ENCODE measurements around the gene TM4SF1.

TM4SF1 gene

DNA sequence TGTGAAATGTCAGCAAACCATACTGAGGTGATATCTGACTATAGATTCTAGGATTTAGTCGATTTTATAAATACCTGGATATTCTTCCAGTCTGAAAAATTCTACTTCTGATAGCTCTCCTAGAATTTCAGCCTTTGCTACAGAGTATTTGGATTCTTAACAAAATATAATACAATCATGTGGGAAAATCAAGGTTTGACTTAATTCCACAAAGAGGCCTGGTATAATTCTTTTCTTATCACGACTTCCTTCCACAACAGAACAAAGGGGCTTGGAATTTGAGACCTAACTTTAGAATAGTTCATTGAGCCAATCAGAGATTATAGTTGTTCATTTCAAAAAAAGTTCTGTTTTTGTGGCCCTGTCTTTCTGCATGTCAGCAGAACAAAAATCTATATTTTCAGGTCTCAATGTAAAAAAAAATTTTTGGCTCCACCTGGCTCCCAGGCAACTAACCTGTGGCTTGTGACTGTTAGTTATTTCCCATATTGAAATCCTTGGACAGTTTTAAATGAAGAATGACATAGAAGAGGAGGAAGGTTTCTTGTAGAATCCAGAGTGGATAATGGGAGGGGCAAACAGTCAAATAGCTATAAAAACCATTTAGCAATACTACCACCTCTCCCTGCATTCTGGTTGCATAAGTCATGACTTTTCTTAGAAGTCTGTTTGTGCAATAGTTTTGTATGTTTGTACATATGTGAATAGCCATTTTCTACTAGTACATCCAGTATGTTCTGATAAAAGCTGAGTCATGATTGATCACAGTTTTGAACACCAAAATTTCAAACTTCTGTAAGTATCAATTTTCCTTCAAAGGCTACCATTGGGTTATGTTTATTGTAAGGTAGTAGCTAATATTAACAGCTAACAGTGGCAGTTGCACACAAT, 4.0 kb downstream of the TM4SF1 start:
- no peak for DNase-seq

DNA sequence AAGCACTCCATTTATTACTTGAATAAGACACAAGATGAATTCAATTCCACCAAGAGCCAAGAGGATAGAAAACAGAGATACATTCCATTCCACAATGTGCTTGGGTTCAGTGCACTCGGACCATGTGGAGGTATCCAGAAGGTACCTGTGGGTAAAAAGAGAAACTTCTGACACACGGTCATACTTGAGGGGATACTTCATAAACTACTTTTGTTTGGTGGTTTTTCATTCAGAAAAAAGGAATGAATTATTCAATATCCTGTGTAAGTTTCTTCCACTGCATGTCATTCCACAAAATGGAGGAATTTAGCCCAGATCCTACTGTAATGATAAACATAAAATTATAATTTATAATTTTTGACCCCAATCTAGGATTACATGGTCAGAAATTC, 5.7 kb downstream of the TM4SF1 start:
- no peak for DNase-seq

DNA sequence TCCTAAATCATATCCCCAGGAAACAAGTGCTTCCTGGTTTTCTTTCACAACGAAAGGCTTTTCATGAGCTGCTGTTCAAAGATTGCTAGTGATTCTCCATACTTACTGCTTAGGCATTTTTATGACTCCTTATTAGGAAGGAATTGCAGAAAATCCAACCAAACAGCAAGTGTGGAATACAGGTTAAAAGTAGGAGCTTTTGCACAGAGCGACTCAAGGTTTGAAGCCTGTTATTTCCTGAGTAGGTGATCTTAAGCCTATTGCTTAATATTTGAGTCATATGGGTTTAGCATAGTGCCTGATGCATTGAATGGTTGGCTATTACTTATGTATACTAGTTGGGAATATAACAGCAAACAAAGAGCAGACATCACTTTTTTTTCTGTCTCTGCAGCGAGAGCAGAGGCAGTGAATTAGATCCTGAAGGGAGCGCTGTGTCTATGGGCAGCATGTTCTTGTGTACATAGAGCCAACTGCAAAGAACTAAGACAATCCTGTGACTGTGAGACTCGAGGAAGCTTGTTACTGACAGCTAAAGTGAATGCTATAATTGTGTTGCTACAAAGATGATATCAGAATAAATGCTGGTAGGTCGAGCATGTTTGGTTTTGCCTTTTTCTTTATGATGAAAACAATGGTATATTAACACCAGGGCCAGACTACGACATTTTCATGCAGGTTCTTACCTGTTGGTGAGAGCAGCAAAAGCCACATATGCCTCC, 6.3 kb downstream of the TM4SF1 start:
- no peak for DNase-seq

DNA sequence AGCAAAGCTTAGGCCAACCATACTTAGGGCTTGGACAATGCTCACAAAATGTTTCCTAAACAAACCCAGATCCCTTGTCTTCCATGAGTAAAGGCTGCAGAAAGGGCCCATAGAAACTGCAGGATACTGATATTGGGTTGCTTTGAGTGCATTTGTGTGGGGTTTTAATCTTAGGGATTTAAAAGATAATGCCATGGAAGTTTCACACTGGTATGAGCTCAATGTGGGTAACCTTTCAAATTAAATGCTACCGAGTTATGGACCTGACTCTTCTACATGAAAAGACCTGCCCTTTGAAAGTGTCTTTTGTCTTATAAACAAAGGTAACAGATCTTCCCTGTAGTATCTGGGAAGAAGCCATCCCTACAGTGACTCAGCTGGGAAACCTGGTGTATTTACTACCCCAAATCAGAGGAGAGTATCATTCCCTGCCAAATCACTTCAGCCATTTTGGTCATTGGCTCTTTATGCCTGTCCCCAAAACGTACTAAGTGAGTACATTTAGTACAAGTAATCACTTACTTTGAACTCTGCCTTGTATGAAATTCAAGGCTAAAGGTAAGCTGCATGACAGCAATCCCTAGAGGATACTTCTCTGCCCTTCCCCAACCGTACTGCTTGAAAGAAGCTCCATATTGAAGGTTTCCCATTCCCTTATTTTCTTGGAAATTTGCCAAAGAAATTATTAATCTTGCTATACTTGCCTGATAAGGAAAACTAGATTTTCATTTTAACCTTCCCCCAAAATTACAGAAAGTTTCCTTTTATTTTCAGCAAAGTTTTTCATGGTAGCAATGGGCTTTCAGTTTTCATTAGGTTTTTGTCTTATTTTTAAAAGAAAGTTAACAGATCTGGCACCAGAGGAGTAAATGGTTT, 7.2 kb downstream of the TM4SF1 start:
- no peak for DNase-seq

DNA sequence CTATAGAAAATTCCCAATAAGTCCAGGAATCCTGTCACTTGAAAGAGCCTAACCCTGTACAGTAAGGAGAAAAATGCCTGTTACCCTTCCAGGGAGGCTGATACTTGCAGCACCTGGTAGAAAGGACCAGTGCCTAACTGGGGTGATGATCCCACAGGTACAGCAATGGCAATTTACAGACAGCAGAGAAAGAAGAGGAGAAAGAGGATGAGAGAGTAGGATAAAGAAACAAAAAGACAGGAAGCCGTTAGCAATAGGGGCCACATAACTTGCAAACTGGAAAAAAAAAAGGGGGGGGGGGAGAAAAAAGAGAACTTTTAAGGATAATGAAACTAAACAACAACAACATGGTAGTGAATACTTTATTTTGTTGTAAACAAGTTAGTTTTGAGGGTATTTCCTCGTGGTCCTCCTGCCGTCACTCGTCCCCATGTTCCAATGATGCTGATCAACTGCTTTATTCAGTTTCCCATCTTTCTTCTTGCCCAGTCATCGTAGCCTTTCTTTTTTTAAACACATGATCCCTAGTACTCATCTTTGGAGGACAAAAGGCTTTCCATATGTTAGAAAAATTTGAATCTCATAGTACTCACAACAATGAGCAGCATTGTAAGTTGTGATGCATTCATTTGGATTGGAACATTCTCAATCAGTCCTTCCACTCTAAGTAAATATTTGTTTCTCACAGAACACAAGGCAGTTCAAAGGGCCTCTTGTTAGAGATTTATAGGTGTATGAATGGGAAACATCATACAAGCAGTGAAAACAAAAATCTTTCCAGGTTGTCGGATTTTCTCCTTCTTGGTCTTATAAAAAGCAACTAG, 8.6 kb downstream of the TM4SF1 start:
- no peak for DNase-seq

DNA sequence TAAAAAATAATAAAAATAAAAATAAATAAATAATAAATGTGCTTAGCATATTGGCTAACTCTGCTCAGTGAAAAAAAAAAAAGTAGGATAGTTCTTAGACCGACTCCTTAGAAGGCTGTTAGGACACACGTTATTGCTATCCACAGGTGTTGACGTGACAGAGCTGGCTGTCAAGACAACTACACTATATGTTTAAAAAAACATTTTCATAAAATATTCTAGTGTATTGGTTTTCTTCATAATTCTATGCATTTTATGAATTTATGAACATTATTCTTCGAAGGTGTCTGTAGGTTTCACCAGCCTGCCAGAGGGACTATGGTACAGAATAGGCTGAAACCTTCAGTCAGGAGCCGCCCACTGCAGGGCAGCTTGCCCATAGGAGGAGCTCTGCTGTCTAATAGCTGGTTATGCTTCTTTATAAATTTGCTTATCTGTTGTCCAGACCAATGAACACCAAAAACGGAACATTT, 9.2 kb downstream of the TM4SF1 start:
- DNase-seq = no peak

DNA sequence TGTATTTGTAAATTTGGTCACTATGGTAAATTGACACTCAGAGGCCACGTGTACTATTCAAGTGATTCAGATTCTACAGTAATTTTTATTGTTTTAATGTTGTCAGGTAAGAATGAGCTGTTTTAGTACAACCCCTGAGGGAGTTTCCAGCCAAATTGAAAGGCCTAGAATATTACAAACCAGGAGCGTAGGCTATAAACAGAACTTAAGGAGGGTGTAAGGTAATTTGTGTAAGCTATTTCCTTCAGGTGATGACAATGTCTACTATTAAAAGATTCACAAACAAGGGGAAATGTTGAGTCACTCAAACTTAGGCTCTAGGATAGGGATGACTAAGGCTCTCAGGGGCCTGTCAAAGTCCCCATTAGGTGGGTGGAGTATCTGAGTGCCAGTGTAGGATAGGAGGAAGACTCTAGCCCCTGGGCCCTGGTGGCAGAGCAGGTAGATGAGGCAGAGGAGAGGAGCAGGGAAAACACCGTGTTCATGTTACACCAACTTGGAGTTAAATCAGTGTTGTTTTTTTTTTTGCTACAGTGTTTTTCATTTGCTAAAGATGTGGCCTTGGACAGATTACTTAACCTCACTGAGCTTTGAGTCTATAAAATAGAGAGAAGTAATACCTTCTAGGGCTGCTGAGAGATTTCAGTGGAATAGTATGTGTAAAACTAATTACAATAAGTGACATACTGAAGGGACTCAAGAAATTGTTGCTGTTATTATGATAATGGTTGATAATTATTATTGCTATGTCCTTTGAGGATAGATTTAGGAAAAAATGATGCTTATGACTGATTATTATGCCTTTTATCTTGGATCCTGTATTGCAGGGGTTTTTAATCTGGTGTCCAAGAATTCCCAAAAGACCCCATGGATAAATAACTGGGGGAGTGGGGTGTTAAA, 10.3 kb downstream of the TM4SF1 start:
- DNase-seq = no peak

DNA sequence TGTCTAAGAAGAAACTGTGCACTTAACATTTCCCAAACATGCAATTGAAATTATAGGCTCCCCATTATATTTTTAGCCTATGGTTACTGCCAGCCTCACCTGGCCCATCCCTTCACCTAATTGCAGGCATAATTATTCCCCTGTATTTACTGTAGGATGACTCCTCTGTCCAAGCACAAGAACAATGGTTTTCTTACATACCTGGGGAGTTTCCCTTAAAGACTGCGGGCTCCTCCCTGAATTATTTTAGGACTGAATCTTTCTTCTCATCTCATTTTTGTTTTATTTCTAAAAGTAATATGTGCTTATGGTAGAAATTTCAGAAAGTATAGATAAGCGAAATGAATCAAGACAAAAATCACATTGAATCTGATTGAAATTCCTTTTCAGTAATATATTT, 11.4 kb downstream of the TM4SF1 start:
- no peak for DNase-seq

DNA sequence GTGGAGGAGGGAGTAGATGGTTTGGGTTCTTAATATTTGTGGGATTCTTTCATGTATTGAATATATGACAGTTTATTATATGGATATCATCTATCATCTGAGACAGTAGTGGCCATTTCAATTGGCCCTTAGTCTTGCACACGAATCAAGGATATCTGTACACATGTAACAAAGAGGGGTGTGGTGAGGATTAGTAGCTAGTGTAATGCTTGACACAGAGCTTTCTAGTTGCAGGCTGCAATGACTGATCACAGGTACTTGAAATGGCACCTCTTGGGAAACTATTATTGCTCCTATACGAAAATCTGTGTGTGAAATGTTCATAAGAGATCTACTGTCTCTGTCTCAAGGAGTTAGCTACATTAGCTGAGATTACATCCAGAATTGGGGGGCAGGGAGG, 12.8 kb downstream of the TM4SF1 start:
- no peak for DNase-seq

DNA sequence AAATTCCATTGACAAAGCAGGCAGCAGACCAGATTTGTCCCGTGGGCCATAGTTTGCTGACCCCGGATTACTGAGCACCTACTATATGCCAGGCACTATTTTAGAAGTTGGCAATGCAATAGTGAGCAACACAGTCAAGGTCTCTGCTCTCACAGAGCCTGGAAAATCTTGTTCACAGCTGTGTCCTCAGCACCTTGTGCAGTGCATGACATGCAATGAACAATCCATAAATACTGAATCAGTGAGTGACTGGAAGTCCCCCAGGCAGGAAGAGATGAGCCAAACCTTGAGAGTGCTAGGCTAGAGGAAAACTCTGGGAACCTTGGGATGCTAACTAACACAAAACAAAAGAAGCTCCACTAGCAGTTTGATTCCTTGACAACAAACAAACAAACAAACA, 14.4 kb downstream of the TM4SF1 start:
- no peak for DNase-seq

DNA sequence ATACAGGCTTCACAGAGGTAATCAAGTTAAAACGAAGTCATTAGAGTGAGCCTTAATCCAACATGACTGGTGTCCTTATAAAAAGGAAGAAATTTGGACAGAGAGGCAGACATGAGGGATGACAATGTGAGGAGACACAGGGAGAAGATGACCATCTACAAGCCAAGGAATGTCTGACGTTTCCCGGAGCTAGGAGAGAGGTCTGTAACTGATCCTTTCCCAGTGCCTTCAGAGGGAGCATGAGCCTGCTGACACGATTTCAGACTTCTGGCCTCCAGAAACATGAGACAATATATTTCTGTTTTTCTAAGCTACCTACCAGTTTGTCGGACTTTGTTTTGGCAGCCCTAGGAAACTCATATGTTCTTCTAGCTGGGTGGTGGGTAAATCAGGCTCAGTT, 15.1 kb downstream of the TM4SF1 start:
- DNase-seq = no peak

DNA sequence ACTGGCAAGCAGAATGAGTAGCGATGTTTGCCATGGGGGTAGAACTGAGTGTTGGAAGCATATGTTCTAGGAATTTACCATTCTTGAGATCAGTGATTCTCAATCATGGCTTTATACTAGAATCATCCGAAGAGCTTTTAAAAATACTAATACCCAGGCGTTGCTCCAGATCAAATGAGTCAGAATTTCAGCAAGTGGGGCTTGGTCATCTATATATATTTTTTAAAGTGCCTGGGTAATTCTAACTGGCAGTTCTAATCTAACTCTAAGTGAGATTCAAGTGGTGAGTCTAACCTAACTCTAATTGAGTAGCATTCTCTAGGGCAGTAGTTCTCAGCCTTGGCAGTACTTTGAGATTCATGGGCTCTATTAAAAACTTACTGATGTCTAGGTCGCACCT, 20.8 kb downstream of the TM4SF1 start:
- no peak for DNase-seq

DNA sequence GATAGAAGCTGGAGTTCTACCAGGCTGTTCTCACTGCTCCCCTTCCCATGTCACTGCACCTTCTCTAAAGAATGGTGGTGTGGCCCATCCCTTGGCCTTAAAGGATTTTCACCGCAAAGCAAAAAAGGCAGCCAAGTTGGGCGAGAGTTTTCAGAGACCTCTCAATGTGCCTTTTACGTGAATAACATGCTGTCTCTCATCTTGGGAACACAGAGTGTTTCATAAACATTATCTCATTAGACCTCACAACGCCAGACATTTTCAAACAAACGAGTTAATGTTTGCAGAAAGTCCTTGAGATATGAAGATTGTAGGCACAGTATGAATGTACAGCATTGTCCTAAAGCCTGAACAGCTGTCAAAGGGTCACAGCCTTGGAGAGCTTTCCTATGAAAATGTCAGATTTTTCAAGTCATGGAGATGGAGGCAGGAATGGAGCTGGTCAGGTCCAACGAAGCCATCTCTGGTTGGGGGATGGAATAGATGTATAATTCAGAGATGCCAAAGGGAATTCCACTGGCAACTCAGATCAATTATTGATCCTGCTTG, 21.3 kb downstream of the TM4SF1 start:
- DNase-seq = no peak

DNA sequence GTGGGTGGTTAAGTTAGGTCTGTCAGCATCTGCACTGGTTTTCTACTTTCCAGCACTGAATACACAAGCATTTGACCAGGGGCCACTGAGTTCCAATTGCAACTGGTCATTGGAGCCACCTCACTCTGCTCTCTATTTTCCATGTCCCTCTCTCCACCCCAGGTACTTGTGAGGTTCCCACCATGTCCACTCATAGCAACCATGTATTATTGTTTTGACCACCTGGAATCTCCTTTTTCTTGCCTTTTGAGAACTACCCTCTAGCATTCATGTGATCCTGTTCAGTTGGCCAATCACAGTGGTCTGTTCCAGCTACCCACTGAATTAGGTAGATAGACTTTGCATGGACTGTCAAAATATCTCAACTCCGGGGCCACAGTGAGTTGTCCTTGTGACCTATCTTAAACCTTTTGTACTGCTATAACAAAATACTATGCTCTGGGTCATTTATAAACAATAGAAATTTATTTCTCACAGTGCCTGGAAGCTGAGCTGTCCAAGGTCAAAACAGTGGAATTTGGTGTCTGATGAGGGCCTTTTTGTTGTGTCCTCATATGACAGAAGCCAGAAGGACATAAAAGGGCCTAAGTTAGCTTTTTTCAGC, 23.8 kb downstream of the TM4SF1 start:
- no peak for DNase-seq

DNA sequence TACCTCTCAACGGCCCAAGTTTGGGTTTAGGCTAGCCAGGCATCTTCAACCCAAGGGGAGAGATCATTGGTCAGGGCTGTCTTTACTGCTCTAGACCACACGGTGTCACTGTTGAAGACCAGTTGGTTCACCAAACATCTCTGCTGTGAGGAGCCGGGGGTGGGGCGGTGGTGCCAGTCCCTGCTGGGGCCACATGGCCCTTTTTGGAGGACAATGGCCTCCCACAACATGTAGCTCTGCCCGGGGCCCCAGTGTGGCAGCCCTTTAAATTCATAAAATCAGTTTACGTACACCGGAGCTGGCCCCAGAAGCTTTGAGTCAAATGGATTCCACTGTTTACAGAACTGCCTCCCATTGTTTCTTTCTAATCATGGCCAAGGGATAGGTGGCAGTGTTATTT, 24.9 kb downstream of the TM4SF1 start:
- no peak for DNase-seq

DNA sequence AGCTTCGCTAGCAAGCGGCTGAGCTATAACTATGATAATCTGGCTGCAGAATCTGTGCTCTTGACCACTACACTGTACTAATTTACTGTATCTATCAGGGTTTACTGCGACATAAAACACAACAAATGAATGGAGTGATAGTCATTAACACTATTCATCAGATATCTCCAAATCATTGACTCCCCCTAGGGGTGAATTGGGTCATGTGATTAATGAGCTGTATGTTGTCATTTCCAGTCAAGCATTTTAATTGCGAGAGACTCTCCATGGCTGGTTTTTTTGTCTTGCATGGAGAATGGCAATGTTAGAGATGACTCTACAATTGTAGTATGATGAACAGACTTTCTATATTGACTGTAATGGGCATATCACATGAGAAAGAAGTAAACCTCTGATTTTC, 33.5 kb downstream of the TM4SF1 start:
- no peak for DNase-seq

DNA sequence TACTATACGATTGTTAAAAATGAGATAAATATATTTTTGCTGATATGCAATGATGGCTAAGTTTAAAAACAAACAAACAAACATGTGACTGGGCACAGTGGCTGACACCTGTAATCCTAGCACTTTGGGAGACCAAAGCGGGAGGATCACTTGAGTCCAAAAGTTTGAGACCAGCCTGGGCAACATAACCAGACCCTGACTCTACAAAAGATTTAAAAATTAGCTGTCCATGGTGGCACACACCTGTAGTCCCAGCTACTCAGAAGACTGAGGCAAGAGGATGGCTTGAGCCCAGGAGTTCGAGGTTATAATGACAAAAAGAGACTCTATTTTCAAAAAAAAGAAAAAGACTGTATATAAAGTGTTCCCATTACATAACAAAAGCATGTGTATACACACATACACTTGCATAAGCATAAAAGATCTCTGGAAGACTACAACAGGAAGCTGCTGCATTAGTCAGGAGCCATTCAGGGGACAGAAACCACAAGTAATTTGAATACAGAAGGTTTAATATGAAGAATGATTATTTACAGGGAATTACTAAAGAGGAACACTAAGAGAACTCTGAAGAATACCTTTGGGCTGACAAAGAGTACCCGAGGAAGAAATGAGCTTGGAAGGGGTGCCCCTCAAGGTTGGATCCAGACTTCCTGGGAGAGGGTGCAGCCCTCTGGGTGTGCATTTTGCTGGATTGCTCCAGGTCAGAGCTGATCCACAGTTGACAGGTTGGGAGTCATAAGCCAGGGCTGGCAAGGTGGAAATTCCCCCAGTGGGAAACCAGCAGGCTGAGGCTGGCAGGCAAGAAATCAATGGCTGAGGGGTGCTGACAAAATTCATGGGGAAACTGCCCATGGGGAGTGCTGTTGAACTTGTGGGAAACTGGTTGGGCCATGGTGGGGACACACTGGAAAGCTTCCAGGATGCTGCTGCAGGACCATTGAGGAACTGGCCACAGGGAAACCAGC, 34.8 kb downstream of the TM4SF1 start:
- DNase-seq = no peak

DNA sequence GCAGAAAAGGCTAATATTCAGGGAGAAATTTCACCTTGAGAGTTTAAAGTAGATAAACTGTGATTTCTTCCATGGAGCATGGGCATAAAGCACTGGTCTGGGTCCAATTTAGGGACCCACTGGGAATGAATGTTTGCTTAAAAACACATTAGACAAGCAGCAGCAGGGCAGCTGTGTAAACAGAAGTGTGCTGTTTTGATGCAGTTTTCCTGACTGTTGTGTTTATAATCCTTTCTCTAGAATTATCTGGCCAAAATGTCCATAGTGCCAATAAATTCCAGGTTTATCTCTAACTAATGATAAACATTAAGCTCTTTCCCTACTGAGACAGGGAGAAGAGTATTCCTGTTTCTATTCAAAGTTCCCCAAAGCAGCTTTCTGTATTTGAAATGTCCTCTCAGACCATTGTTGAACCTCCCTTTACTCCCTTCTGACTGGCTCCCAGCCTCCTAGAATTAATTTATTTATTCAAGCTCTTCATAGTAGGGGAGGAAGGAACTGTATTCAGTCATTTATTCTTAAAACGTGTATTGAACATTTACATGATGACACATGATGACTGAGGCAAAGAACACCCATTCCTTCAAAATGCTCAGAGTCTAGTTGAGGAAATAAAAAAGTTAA, 37.0 kb downstream of the TM4SF1 start:
- no peak for DNase-seq

DNA sequence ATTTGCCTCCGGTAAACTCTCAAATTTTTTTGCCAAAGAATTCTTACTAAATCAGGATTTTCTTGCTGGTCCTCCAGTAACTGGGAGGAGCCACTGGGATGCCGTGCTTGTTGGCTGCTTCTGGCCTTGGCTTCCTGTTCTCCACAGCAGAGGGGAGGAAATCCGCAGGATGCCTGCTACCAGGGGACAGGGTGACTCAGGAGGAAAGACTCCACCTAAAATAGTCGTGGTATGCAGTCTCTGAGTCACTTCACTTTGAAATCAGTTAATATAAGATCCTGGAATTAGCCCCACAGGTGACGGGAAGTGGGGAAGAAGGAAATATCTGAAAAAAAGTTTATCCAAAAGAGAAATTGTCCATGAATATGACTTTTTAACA, 37.5 kb downstream of the TM4SF1 start:
- DNase-seq = no peak

Data from activated T-cell treated with anti-CD3 and anti-CD28 coated beads, Interleukin-2, amount 50 U/mL, for 1 hour (primary cell).